Raji (cell line): ENCODE data around the gene TEAD2.
A peak's percentile ranks its signal among the peaks of the same experiment; 100 is the strongest.

ENCODE experiments used
- POLR2A ChIP-seq: IDR thresholded peaks from 2 replicates; pipeline ENCODE4 v1.6.1; 2011; ENCODE audit warnings: low read depth, low read length, control low read depth; ENCODE audit not compliant: insufficient read depth

The TEAD2 gene

GRCh38 chr19:49342291-49342721 is 19.9 kb downstream of the TEAD2 start:
- 0 out of 2 replicates have a peak, but pooled peaks have one; percentile 19 for TF ChIP-seq POLR2A

- 0 out of 2 replicates have a peak, but pooled peaks have one; percentile 28 for TF ChIP-seq POLR2A
Measured at GRCh38 chr19:49340865-49341718, 21.1 kb downstream of the TEAD2 start.

GRCh38 chr19:49340069-49340864 is 21.9 kb downstream of the TEAD2 start:
- TF ChIP-seq POLR2A: peak; percentile 57

GRCh38 chr19:49339301-49340068 is 22.7 kb downstream of the TEAD2 start:
- no peak for TF ChIP-seq POLR2A

GRCh38 chr19:49338691-49339300 is 23.4 kb downstream of the TEAD2 start:
- no peak for TF ChIP-seq POLR2A

- TF ChIP-seq POLR2A: no peak
Measured at GRCh38 chr19:49338023-49338677, 24.1 kb downstream of the TEAD2 start.

- 0 out of 2 replicates have a peak, but pooled peaks have one; percentile 20 for TF ChIP-seq POLR2A
Measured at GRCh38 chr19:49337267-49338022, 24.8 kb downstream of the TEAD2 start.

GRCh38 chr19:49336482-49337266 is 25.5 kb downstream of the TEAD2 start:
- TF ChIP-seq POLR2A: no peak

- TF ChIP-seq POLR2A: no peak
Measured at GRCh38 chr19:49335784-49336481, 26.3 kb downstream of the TEAD2 start.

GRCh38 chr19:49335071-49335783 is 27.0 kb downstream of the TEAD2 start, which contains the start of gene CD37:
Gene CD37, plus strand, starts transcription at chr19:49335406. Its CDS starts 135 bp downstream, at chr19:49335541.
- peak; percentile 91 for TF ChIP-seq POLR2A

- peak; percentile 92 for TF ChIP-seq POLR2A
Measured at GRCh38 chr19:49333811-49334288, 28.4 kb downstream of the TEAD2 start.
